HG02571 (cell line): Measurements from ENCODE around the gene ARMC8.

ENCODE experiments used
- ATAC-seq: cut with Tn5 transposase; IDR thresholded peaks from one replicate; pipeline ENCODE4 v1.9.1; 2021; ENCODE audit warnings: mild to moderate bottlenecking, moderate library complexity; ENCODE audit not compliant: unreplicated experiment

ARMC8 gene

GRCh38 chr3:138242466-138242865 lies 55.4 kb downstream of the ARMC8 start:
- ATAC-seq = no peak

GRCh38 chr3:138245026-138245425 lies 57.9 kb downstream of the ARMC8 start:
- no peak for ATAC-seq

- ATAC-seq = no peak
Measured at GRCh38 chr3:138249636-138250035, 62.5 kb downstream of the ARMC8 start.

- ATAC-seq = no peak
Measured at GRCh38 chr3:138253609-138254008, 66.5 kb downstream of the ARMC8 start.

GRCh38 chr3:138254216-138254615 lies 67.1 kb downstream of the ARMC8 start:
- no peak for ATAC-seq

GRCh38 chr3:138256022-138256421 lies 68.9 kb downstream of the ARMC8 start:
- no peak for ATAC-seq

GRCh38 chr3:138257986-138258385 lies 70.9 kb downstream of the ARMC8 start:
- ATAC-seq = no peak

- ATAC-seq = no peak
Measured at GRCh38 chr3:138259126-138259525, 72.0 kb downstream of the ARMC8 start.

- no peak for ATAC-seq
Measured at GRCh38 chr3:138260611-138261010, 73.5 kb downstream of the ARMC8 start.

GRCh38 chr3:138263104-138263503 lies 76.0 kb downstream of the ARMC8 start:
- ATAC-seq = no peak

GRCh38 chr3:138265745-138266144 lies 78.6 kb downstream of the ARMC8 start:
- no peak for ATAC-seq

GRCh38 chr3:138267083-138267482 lies 80.0 kb downstream of the ARMC8 start:
- ATAC-seq = no peak

- no peak for ATAC-seq
Measured at GRCh38 chr3:138270245-138270644, 83.1 kb downstream of the ARMC8 start.

GRCh38 chr3:138271189-138271794 lies 84.2 kb downstream of the ARMC8 start:
- ATAC-seq = no peak

- no peak for ATAC-seq
Measured at GRCh38 chr3:138281561-138281960, 94.5 kb downstream of the ARMC8 start.

GRCh38 chr3:138282836-138283235 lies 95.7 kb downstream of the ARMC8 start:
- no peak for ATAC-seq

GRCh38 chr3:138284079-138284478 lies 97.0 kb downstream of the ARMC8 start:
- no peak for ATAC-seq

- no peak for ATAC-seq
Measured at GRCh38 chr3:138284957-138285477, 97.9 kb downstream of the ARMC8 start.

- ATAC-seq = no peak
Measured at GRCh38 chr3:138289260-138289659, 102.2 kb downstream of the ARMC8 start.

GRCh38 chr3:138289701-138290100 lies 102.6 kb downstream of the ARMC8 start:
- no peak for ATAC-seq

- ATAC-seq = peak; percentile 51
Measured at GRCh38 chr3:138296639-138297038, 109.5 kb downstream of the ARMC8 start.

GRCh38 chr3:138297059-138297607 lies 110.0 kb downstream of the ARMC8 start:
- no peak for ATAC-seq

GRCh38 chr3:138297876-138298275 lies 110.8 kb downstream of the ARMC8 start:
- ATAC-seq = no peak
